Measurements from ENCODE around the gene RCAN1. TPM values are rescaled to one million over a fixed set of nuclear protein-coding genes. Genes with fewer than 3 reads are reported as not detected.
A peak's percentile ranks its signal among the peaks of the same experiment; 100 is the strongest.

Gene RCAN1
- total RNA-seq, 2 donors from 2014 or later = 20.8 to 29.0 TPM

DNA sequence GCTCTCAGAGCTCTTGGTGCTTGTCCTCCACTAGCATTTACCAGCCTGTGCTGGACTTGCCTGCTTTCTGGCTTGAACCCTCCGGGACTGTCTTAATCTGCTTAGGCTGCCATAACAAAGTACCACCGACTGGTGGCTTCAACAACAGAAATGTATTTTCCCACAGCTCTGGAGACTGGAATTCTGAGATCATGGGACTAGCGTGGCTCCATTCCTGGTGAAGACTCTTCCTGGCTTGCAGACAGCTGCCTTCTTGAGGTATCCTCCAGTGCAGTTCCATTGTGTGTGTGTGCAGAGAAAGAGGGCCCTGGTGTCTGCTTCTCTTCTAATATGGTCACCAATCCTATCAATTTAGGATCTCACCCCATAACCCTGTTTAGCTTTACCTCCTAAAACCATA is 22.0 kb upstream of the RCAN1 start:
- H3K9me3 ChIP-seq = no peaks in the 10 kb centered on the region
- H3K27ac ChIP-seq = no peak overlapping the region
- no peak for TF ChIP-seq POLR2A (IDR thresholded peaks at IDR 0.05)
- TF ChIP-seq, protein P1, sequence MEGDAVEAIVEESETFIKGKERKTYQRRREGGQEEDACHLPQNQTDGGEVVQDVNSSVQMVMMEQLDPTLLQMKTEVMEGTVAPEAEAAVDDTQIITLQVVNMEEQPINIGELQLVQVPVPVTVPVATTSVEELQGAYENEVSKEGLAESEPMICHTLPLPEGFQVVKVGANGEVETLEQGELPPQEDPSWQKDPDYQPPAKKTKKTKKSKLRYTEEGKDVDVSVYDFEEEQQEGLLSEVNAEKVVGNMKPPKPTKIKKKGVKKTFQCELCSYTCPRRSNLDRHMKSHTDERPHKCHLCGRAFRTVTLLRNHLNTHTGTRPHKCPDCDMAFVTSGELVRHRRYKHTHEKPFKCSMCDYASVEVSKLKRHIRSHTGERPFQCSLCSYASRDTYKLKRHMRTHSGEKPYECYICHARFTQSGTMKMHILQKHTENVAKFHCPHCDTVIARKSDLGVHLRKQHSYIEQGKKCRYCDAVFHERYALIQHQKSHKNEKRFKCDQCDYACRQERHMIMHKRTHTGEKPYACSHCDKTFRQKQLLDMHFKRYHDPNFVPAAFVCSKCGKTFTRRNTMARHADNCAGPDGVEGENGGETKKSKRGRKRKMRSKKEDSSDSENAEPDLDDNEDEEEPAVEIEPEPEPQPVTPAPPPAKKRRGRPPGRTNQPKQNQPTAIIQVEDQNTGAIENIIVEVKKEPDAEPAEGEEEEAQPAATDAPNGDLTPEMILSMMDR (IDR thresholded peaks at IDR 0.05) = no peak
- H3K4me3 ChIP-seq = no peak overlapping the region
- H3K36me3 ChIP-seq (replicated peaks in 1 of 2; ENCODE audit: insufficient read depth in 1 of 2, low read depth in 2 of 2) = no peaks in the 10 kb centered on the region
- ATAC-seq = no peak
- H3K4me1 ChIP-seq = no peaks in the 10 kb centered on the region
- H3K27me3 ChIP-seq = no peaks in the 10 kb centered on the region
- intact Hi-C loops (cut with DNase I) = no loop called here
- DNase-seq = no peak
- WGBS, 2 donors = 58 to 68% methylated on average over 3 of the region's 3 CpGs

DNA sequence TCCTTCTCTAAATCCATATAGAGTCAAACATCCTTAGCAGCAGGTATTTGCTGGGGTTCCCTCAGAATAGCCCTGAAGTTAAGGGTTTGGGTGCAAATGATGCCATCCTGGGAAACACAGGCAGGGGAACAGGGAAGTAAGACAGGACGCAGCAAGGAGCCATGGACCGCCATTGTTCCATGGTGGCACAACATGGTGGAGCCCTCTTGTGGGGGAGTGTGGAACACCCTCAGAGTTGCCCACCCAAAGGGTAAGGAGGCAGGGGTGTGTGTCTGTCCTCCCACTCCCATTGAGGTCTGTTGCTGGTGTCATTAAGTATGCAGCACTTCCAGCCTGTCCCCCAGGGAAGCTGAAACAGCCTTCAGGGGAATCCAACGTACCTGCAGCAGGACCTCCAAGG is 20.4 kb upstream of the RCAN1 start:
- DNase-seq = no peak
- intact Hi-C loops (cut with DNase I) = no loop called here
- Histone ChIP-seq H3K4me3 (no peak overlapping the region), H3K27me3 (no peaks in the 10 kb centered on the region), H3K36me3 (replicated peaks in 1 of 2; ENCODE audit: insufficient read depth in 1 of 2, low read depth in 2 of 2) (no peaks in the 10 kb centered on the region), H3K27ac (no peak overlapping the region), H3K9me3 (no peaks in the 10 kb centered on the region), H3K4me1 (no peaks in the 10 kb centered on the region)
- 69 to 75% methylated on average over 3 of the region's 3 CpGs for WGBS, 2 donors
- no peak for TF ChIP-seq POLR2A (IDR thresholded peaks at IDR 0.05)
- TF ChIP-seq, protein P1 (IDR thresholded peaks at IDR 0.05) = peak in 2 of 7 experiments; percentile 13 to 21
- ATAC-seq = no peak

DNA sequence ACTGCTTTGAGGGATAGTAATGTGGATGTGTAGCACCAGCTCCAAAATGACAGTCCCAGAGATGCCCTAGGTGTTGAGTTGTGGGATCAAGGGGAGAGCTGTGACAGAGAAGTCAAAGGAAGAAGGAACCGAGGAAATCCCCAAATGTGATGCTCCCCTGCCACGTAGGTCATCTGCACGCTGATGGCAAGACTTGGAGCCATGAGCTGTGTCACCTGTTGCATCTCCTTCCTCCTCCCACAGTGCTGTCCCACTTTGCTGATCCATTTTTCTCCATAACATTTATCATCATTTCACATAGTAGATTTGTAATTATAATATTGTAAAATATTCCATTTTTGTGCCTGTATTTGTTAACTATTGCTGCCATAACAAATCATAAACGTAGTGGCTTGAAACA is 17.6 kb upstream of the RCAN1 start:
- WGBS, 2 donors = 47 to 57% methylated on average over 4 of the region's 4 CpGs
- H3K9me3 ChIP-seq = no peaks in the 10 kb centered on the region
- H3K27ac ChIP-seq = no peak overlapping the region
- ATAC-seq (no peak), DNase-seq (no peak)
- intact Hi-C loops (cut with DNase I) = no loop called here
- no peaks in the 10 kb centered on the region for H3K36me3 ChIP-seq (replicated peaks in 1 of 2; ENCODE audit: insufficient read depth in 1 of 2, low read depth in 2 of 2)
- H3K27me3 ChIP-seq = no peaks in the 10 kb centered on the region
- no peak overlapping the region for H3K4me3 ChIP-seq
- TF ChIP-seq, protein P1 (IDR thresholded peaks at IDR 0.05) = no peak
- no peak for TF ChIP-seq POLR2A (IDR thresholded peaks at IDR 0.05)
- H3K4me1 ChIP-seq = no peaks in the 10 kb centered on the region

DNA sequence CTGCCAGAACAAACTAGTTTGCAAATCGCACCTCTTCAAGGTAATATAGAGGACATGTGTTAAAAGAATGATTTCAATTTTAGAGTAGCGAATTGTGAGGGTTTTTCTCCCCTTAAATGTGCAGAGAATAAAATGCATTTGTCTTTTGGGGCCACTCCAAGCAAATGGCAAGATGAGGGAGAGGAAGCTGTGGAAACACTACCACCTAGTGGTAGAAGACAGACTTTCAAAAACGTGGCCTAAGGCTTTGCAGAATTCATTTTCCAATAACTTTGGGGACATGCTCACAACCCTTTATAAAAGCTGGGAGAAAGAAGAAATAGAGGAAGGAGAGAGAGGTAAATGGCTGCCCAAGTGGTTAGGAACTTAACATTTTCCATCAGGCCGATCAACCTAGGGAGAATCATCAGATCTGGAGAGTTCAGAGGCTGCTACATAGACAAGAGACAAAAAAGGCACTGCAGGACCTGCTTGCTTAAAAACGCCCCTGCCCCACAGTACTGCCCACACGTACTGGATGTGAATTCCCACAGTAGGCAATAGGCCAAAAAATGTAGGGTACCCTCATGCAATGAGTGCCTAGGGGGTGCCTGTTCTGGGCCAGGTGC is 15.7 kb upstream of the RCAN1 start:
- no peak overlapping the region for H3K27ac ChIP-seq
- H3K4me3 ChIP-seq = no peak overlapping the region
- TF ChIP-seq, protein P1 (IDR thresholded peaks at IDR 0.05) = peak; percentile 67 to 92 (median 87)
- no peak for TF ChIP-seq POLR2A (IDR thresholded peaks at IDR 0.05)
- 5 to 8% methylated on average over 6 of the region's 6 CpGs for WGBS, 2 donors
- ATAC-seq (peak; percentile 83), DNase-seq (peak; percentile 22 to 53 (median 36))
- no peaks in the 10 kb centered on the region for H3K9me3 ChIP-seq
- H3K4me1 ChIP-seq = no peaks in the 10 kb centered on the region
- no peaks in the 10 kb centered on the region for H3K36me3 ChIP-seq (replicated peaks in 1 of 2; ENCODE audit: insufficient read depth in 1 of 2, low read depth in 2 of 2)
- H3K27me3 ChIP-seq = no peaks in the 10 kb centered on the region
- intact Hi-C loops (cut with DNase I) = no loop called here

DNA sequence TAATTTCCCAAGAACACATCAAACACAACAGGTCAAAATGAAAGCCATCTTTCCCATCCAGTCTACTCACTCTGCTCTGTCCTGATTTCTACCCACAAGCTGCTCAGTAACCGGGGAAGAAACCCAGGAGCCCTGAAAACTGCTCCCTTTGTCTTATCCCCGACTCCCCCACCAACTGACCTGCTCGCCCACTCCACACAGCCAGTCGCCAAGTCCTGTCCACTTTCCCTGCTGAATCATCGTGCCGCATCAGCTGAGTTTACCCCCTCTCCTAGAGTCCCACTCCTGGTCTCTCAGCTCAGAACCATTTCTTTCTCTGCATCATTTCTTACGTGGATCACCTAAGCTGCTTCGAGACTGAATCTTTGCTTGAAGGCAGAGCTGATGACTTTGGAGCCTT is 11.2 kb upstream of the RCAN1 start:
- no peaks in the 10 kb centered on the region for H3K9me3 ChIP-seq
- H3K27ac ChIP-seq = no peak overlapping the region
- WGBS, 2 donors = 74 to 81% methylated on average over 8 of the region's 8 CpGs
- no peaks in the 10 kb centered on the region for H3K36me3 ChIP-seq (replicated peaks in 1 of 2; ENCODE audit: insufficient read depth in 1 of 2, low read depth in 2 of 2)
- ATAC-seq = no peak
- TF ChIP-seq, protein P1 (IDR thresholded peaks at IDR 0.05) = no peak
- no peak for TF ChIP-seq POLR2A (IDR thresholded peaks at IDR 0.05)
- intact Hi-C loops (cut with DNase I) = loop anchor here (10.0 kb wide), 1 partner anchor 711 kb away; the partner anchor contains the start of gene ATP5PO
- no peaks in the 10 kb centered on the region for H3K4me1 ChIP-seq
- DNase-seq = no peak
- no peaks in the 10 kb centered on the region for H3K27me3 ChIP-seq
- H3K4me3 ChIP-seq = no peak overlapping the region

Data from body of pancreas (tissue), 4 donors.